NCI-H1436 treated with DMSO at 0.1 percent for 48 hours (cell line): Measurements from ENCODE around the gene NKAIN2.
"Not testable (repeated sequence)": the region's sequence is repeated elsewhere in the genome, so short reads cannot be mapped to it uniquely, and the experiment has no call there.

Source experiments
- DNase-seq: peaks from one replicate; lab custom pipeline; 2025; lab: John Stamatoyannopoulos, UW

NKAIN2 gene

GRCh38 chr6:124324237-124324636 is 520.6 kb downstream of the NKAIN2 start:
- DNase-seq, result no peak

- no peak for DNase-seq
These were observed 526.5 kb downstream of the NKAIN2 start for GRCh38 chr6:124330197-124330596.

- DNase-seq, result no peak
These were observed 530.7 kb downstream of the NKAIN2 start for GRCh38 chr6:124334359-124334758.

GRCh38 chr6:124339610-124340334 is 536.1 kb downstream of the NKAIN2 start:
- DNase-seq, result no peak

GRCh38 chr6:124348339-124348738 is 544.7 kb downstream of the NKAIN2 start:
- not testable (repeated sequence) for DNase-seq

DNA sequence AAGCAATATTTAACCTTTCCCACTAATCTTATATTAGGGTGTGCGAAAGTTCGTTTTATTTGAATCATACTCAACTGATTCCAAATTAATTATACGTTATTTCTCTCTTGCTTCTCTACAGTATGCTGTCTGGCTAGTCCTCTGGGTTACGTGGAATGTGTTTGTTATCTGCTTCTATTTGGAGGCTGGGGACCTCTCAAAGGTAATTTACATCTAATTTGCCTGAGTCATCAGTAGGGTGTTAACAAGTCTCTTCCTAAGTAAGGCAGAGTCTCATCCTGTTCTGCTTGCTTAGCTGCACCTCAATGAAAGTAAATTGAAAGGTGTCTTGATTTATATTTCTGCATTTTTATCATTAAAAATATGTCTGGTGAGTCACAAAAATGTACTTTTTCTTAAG is 551.5 kb downstream of the NKAIN2 start:
- DNase-seq, result no peak

DNA sequence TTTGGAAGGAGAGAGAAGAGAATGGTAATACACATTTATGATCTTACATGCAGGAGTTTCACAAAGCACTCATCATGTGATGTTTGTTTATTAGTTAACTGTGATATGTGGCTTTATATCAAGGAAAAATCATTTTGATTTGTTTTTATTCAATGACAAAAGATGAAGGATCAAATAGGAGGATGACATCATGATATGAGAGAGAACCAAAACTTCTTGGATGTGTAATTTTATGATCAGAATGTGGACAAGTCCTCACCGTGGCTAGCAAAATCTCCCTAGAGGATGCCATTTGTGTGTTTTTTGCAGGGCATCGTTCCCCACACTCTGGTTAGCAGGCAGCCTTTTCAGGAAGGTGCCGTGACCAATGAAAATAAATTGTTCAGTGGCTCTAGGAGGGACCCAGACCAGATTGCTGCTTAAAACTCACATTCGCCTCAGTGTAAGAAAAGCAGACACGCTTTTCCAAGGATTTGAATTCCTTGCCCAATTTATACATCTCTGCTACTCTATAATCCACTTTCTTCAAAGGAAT is 552.7 kb downstream of the NKAIN2 start:
- no peak for DNase-seq

- DNase-seq, result no peak
These were observed 553.1 kb downstream of the NKAIN2 start for GRCh38 chr6:124356811-124357210.

DNA sequence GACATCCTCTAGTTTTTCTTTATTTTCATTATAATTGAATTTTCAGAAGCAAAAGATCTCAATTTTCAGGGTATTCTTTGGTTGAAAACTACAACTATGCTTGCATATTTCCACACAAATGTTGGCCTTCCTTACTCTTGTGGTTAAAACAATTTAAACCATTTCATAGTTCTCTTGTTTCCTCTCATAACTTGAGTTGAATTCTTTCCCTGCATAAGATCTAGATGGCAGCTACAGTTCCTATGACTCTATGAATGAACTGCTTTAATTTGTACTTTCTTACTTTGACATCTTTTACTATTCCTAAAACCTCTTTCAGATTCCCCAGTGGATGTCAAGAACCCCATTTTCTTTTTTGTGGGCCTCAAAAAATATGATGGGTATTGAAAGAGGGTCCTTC is 564.5 kb downstream of the NKAIN2 start:
- DNase-seq, result no peak

DNA sequence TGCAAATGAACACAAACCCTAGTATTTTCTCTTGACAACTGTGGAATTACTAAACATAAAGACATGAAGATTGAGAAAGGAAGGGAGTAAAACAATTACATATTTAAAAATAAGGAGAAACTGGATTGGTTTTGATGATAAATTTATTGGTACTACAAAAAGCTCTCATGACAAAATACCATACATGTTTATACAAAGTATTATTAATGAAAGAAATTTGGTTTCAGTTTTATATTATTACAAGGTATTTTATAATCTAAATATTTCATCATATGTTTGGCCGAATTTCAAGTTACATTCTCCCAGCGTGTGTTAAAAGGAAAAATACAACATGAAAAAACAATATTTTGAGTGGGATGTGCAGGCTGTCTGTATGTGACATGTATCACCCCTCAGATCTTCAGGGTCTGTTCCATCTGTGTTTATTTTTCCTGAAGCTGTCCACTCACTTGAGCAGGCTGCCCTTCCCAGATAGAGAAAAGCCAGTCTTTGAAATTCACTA is 568.4 kb downstream of the NKAIN2 start:
- no peak for DNase-seq

DNA sequence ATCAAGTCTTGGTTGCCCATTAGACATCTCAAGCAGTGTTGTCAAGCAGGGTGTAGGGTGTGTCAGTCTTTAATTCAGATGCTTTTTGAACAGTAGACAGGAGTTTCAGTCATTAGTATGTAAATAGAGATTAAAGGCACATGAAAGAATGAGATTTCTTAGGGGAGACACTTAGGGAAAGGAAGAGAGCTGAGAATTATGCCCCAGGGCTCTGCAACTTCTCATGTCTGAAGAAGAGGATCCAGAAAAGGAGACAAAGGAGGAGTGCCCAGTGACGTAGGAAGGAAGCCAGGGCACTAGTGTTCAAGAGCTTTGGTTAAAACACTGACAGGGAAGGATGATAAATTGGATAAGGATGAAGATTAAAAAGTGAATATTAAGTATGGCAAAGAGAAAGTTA is 569.7 kb downstream of the NKAIN2 start:
- DNase-seq, result no peak

DNA sequence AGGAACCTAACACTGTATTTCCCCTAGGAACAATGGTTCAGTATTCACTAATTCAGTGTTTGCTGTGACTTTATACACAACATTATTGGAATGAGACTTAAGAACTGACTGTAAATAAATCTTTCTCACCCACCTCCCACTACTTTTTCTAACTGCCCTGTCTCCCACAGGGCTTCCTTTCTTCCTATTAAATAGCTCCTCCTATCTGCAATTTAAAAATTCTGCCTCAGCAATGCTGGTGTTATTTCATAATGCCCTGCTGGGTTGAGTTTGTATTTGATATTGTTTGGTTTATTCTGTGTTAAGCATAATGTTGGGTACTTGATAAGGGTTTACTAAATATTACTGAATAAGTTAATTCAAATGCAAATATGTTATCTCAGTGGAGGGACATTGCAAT is 585.5 kb downstream of the NKAIN2 start:
- DNase-seq, result peak; percentile 26

DNA sequence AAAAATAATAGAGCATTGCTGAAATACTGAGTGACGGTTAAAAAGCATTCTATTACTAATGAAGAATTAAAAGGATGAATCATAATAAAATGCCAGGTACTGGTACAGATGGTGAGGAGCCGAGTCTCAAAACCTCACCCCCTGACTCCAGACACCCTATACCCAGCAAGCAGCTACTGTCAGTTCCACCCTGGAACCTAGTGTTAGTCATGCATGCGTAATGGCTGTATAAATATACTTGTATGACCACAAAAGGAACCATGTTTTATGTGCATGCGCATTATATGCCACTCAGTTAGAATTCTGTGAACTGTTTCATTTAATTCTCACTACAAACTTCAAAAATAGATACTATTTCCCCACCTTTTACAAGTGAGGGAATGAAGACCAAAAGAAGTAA is 589.9 kb downstream of the NKAIN2 start:
- no peak for DNase-seq

DNA sequence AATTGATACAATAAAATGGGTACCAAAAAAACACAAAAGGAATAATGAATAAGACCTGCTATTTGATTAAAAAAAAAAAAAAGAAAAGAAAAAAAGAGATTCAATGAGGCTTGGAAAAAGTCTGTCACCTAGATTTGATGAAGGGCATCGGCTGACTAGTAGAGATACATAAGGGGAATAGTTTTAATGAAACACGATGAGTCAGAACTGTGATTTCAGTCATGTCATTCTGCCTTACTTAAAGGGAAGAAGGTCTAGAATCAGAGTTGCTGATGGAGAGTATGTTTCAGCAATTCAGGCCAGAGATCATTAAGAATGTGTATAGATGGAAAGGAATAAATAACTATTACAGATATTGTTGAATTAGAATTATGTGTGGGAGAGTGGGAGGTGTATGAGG is 592.7 kb downstream of the NKAIN2 start:
- DNase-seq, result no peak

DNA sequence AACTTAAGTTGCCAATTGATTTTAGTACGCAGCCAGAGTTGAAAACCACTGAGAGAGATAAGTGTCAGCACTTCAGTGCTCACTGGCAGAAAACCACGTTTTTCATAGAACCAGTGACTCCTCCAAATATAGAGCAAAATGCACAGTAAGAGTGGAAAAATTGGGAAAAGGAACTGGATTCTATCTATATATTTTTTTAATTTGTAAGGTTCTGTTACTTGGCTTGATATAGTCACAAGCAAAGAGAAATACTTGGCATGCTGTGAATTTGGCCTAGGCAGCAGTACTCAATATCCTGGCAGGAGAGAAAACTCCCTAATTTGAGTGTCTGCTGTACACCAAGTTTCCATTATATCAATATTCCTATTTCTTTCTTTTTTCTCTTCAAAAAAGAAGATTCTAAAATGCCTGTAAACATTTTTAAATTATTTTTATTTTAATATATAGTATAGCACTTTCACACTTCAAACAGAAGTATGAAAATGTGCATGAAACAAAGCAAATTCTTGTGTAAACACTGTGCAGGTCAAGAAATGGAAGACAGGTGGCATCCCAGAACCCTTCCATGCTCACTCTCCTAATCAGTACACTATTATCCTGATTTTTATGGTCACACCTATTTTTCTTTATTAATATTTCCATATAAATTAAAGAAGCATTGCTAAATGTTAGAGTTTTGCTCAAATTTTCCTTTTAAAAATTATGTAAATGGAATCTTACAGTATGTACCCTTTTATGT is 596.8 kb downstream of the NKAIN2 start:
- DNase-seq, result no peak

DNA sequence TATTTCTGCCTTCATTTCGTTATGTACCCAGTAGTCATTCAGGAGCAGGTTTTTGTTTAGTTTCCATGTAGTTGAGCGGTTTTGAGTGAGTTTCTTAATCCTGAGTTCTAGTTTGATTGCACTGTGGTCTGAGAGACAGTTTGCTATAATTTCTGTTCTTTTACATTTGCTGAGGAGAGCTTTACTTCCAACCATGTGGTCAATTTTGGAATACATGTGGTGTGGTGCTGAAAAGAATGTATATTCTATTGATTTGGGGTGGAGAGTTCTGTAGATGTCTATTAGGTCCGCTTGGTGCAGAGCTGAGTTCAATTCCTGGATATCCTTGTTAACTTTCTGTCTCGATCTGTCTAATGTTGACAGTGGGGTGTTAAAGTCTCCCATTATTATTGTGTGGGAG is 606.8 kb downstream of the NKAIN2 start:
- not testable (repeated sequence) for DNase-seq

GRCh38 chr6:124412657-124413056 is 609.0 kb downstream of the NKAIN2 start:
- not testable (repeated sequence) for DNase-seq

GRCh38 chr6:124420116-124420840 is 616.6 kb downstream of the NKAIN2 start:
- DNase-seq, result peak; percentile 24

DNA sequence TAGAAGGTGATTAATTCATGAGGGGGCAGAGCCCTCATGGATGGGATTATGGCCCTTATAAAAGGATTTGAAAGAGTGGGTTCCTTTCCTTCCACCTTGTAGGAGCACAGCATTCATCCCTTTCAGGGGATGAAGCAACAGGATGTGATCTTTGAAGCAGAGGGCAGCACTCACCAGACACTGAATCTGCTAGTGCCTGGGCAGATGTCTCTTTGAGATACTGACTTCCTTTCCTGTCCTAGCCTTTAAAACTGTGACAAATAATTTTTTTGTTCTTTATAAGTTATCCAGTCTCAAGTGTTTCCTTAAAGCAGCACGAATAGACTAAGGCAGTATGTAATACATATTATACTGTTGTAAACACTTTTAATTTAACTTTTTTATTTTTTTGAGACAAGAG is 620.0 kb downstream of the NKAIN2 start:
- DNase-seq, result no peak

- DNase-seq, result no peak
These were observed 627.2 kb downstream of the NKAIN2 start for GRCh38 chr6:124430740-124431318.

- no peak for DNase-seq
These were observed 629.0 kb downstream of the NKAIN2 start for GRCh38 chr6:124432620-124433019.
